ENCODE results near the gene FTCD.
"Not testable (repeated sequence)": the region's sequence is repeated elsewhere in the genome, so short reads cannot be mapped to it uniquely, and the experiment has no call there.

The FTCD gene, protein sequence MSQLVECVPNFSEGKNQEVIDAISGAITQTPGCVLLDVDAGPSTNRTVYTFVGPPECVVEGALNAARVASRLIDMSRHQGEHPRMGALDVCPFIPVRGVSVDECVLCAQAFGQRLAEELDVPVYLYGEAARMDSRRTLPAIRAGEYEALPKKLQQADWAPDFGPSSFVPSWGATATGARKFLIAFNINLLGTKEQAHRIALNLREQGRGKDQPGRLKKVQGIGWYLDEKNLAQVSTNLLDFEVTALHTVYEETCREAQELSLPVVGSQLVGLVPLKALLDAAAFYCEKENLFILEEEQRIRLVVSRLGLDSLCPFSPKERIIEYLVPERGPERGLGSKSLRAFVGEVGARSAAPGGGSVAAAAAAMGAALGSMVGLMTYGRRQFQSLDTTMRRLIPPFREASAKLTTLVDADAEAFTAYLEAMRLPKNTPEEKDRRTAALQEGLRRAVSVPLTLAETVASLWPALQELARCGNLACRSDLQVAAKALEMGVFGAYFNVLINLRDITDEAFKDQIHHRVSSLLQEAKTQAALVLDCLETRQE

DNA sequence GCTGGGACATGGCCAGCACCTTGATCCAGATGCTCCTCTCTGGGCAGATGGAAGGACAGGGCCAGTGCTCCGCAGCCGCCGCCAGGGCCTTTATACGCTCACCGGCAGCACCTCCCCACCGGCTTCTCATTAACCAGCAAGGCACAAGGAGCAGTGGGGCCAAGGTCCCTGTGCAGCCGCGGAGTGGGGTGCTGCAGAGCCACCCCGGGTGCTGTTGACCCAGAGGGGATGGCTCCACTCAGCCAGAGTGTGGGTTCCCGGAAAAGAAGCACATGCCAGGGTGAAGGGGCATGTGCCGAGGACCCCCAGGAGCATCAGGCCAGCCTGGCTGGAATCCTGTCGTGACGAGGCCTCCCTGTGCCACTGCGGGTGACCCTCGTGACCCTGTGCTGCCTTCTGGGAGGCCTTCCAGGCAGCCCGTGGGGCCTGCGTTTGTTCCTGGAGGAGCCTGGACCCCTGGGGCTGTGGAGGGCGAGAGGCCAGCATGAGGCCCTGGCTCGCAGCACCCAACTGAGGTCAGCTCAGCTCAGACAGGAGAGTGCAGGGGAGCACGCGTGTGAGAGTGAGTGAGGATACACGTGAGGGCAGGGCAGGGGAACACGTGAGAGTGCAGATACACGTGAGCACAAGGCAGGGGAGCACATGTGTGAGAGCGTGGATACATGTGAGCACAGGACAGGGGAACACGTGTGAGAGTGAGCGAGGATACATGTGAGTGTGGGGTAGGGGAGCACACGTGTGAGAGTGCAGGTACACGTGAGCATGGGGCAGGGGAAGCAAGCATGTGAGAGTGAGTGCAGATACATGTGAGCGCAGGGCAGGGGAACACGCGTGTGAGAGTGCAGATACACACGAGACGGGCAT, at the start of gene FTCD:
TSS of gene FTCD (minus strand) at position 66 of the 864 bp plus-strand sequence. CDS start at position 10, 56 bp downstream.
- peak in 1 of 2 donors; percentile 10 for DNase-seq

- DNase-seq = no peak
Observed at GRCh38 chr21:46205166-46205565, 49.8 kb upstream of the FTCD start.

DNA sequence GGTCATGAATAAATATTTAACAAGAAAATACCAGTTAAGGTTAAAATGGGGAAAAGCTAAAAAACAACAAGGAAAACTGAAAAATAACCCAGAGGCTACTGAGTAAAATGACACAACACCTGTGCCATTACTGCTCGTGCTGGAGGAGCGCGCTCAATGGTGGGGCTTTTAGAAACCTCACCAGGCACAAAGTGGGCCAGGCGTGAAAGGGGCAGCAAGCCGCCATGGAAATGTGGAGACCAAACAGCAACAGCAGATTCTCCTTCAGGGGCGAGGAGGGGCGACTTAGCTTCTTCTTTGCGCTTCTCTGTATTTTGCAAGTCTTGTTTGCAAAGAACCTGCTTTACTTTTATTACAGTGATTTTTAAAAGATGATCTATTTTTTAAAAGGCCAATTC, 47.8 kb upstream of the FTCD start:
- no peak for DNase-seq

DNA sequence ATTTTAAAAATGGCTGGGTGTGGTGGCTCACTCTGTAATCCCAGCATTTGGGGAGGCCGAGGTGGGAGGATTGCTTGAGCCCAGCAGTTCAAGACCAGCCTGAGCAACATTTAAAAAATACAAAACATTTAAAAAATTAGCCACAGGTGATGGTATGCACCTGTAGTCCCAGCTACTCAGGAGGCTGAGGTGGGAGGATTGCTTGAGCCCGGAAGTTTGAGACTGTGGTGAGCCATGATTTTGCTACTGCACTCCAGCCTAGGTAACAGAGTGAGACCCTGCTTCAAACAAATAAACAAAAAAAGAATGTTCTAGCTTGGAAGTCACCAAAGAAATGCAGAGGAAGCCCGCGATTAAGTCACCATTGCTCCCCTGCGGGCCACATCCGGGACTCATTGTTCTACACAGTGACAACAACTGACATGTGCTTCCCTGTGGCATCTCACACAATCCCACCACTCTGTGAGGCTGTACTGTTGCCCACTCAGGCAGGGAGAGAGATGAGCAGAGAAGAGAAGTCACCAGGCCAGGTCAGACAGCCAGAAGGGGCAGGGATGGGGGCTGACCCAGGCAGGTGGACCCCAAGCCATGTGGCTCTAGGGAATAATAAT, 47.3 kb upstream of the FTCD start:
- DNase-seq = peak in 1 of 2 donors; percentile 9

DNA sequence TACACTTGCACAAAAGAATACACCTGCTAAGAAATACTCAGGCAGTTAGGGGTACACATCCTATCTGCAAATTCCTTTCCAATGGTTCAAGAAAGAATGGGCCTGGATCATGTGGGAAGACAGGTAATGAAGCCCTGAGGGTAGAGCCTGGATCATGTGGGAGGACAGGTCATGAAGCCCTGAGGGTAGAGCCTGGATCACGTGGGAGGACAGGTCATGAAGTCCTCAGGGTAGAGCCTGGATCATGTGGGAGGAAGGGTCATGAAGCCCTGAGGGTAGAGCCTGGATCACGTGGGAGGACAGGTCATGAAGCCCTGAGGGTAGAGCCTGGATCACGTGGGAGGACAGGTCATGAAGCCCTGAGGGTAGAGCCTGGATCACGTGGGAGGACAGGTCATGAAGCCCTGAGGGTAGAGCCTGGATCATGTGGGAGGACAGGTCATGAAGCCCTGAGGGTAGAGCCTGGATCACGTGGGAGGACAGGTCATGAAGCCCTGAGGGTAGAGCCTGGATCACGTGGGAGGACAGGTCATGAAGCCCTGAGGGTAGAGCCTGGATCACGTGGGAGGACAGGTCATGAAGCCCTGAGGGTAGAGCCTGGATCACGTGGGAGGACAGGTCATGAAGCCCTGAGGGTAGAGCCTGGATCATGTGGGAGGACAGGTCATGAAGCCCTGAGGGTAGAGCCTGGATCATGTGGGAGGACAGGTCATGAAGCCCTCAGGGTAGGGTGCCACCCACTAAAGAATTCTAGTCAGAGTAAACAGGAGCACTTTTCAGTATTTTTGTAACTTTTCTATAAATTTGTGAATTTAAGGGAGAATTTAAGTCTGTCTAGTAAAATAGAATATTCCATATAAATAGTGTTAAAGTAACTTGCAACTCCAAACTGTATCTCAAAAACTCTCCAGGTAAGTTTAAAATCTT, 45.8 kb upstream of the FTCD start:
- DNase-seq = not testable (repeated sequence)

GRCh38 chr21:46199436-46200373, 44.3 kb upstream of the FTCD start:
- no peak for DNase-seq

- no peak for DNase-seq
Observed at GRCh38 chr21:46196733-46197132, 41.4 kb upstream of the FTCD start.

GRCh38 chr21:46195595-46196195, 40.3 kb upstream of the FTCD start:
- no peak for DNase-seq

- DNase-seq = no peak
Observed at GRCh38 chr21:46194374-46195334, 39.3 kb upstream of the FTCD start.

DNA sequence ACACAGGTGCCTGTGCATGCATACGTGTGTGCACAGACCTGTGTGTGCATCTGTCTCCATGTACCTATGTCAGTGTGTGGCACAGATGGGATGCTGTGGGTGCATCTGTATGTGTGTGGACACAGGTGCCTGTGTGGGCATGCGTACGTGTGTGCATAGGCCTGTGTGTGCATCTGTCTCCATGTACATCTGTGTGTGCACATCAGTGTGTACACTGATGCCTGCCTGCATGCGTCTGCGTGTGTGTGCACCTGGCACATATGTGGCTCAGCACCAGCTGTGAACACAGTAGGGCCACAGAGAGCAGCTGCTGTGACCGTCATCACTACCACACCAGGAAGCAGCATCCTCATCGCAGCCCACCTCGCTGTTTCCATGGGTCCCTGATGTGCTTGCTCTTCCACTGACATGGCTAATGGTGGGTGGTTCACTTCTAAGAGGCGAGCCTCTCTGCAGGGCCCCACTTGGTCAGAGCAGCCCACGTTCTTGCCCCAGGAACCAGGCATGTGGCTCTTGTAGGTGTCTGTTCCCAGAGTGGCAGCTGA, 38.5 kb upstream of the FTCD start:
- no peak for DNase-seq

DNA sequence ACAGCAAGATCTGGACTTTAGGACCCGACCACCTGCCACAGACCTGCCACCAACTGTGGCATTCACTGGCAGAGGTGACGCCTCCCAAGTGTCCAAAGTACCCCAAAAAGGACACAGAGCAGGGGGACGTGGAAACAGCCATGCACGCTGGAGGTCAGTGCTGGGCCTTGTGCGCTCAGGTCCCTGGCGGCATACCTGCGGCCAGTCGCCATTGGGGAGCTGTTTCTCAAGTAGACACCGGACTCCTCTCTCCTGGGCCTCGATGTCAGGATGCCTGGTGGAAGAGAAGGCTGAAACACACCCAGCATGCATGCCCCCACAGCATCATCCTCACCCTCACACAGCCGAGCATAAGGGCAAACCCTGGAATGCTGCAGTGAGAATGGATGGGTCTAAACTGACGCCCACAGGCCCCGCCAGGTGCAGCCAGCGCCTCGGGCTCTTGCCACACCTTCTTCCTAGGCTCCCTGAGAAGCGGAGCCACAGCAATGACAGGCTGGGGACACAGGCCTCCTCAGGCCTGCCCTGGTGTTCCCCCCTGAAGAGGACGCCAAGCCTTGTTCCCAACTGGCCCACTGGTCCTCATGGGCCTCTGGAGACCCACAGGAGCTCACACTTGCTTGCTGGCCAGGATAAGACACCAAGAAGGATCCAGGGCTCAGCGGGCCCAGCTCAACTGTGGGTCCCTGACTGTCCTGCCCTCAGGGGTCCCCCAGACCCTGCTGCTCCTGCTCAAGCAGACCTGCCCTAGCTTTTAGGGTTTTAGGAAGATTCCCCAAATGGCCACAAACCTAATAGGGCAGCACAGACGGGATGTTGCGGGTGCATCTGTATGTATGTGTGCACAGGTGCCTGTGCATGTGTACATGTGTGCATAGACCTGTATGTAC, 36.6 kb upstream of the FTCD start:
- DNase-seq = no peak

DNA sequence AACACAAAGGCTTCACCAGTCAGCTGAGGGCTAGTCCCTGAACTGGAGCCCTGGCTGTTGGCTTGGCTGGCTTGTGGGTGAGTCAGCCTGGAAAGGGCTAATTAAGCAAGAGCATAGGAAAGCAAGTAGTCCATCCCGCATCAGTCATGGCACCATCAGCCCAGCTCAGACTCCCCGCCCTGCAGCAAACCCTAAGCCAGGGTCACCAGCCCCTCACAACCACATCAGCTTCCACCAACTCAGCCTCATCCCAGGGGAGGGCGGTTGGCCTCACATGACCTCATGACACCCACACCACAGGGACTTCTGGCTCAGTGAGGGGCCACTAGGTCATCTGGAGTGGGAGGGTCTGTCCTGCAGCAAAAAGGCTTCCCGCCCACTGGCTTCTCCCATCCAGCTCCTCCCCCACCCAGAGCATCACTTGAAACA, 35.9 kb upstream of the FTCD start:
- no peak for DNase-seq

DNA sequence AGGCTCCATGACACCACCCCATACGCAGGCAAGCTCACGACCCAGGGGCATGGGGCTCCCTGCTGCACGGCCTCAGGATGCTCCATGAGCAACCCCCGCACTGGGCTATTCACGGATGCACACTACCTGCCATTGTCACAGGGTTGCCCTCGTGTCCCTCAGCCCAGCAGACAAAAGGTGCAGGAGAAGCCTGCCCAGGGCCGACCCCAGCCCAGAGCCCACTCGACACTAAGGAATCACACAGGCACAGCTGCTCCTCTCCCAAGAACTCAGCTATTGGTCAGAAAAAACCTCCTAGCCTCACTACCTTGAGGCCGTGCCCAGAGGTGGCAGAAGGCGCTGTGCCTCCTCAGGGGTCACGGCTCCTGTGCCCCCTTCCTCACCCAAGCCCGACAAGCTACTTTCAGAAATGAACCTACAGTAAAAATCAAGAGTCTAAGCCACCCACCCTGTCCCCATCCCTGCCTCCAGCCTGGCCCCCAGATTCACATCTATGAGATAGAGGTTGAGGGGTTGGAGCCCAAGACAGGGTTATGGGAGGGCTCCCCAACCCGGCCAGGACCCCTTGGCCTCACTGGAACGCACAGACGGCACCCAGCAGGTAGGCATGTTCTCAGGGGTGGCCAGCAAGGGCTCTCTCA, 35.2 kb upstream of the FTCD start:
- no peak for DNase-seq

DNA sequence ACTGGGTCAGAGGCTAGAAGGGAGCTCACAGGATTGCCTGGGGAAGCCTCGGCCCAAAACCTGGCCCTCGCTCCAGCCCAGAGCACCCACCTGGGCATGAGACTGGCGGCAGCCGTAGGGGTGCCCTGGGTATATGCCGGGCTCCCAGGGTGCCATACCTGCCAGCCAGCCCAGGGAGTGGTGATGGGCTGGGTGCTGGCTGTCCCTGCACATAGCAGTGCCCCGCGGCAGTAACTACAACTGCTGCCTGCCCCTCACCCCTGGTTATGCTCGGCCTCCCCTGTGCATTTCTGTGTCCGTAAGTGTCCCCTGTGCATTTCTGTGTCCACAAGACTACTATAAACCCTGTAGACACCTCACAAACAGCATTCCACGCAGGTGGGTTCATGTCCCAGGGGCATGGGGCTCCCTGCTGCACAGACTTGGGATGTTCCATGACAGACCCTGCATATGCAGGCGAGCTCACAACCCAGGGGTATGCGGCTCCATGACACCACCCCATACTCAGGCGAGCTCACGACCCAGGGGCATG, 34.6 kb upstream of the FTCD start:
- no peak for DNase-seq

GRCh38 chr21:46189213-46189958, 34.0 kb upstream of the FTCD start:
- no peak for DNase-seq
